HG03520 (cell line): ENCODE measurements around the gene STYXL1.
"Not testable (repeated sequence)": the region's sequence is repeated elsewhere in the genome, so short reads cannot be mapped to it uniquely, and the experiment has no call there.

ENCODE experiments used
- ATAC-seq: cut with Tn5 transposase; IDR thresholded peaks from one replicate; pipeline ENCODE4 v1.9.1; 2021; ENCODE audit warnings: mild to moderate bottlenecking, moderate library complexity; ENCODE audit not compliant: unreplicated experiment

STYXL1 gene

DNA sequence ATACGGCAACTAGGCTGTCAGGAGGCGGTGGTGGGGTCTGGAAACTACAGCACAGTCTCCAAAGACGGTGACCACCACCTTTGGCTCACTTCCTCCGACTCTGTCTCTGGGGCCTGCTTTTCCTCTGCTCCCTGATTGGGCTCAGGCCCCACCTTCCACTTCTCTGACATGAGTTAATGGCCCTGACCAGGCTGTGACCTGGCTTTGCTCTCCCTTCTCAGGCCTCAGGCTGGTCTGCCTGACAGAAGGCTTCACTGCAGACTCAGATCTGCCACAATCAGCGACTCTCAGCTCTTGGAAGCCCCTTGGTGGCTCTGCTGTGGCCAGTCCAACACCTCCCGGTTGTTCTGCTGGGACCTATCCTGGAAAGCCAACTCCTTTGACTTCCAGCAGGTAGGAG, 7.7 kb downstream of the STYXL1 start:
- ATAC-seq: no peak

DNA sequence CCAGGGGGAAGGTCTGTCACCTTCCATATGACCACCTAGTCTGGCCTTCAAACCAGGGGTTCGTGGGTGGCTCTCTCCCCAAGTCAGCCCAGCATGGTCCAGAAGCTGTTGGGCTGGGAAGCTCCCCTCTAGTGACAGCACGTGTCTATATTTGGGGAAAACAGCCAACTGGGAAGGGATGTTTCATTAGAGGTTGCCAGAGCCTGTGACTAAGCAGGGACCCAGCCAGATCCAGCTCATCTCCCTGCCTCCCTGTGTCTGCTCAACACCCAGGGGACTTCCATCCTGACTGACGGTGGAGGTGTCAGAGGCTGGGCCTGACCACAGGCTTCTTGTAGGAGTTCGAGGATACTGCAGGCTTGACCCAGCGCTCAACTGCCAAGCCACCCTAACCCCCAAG, 10.5 kb downstream of the STYXL1 start:
- no peak for ATAC-seq

GRCh38 chr7:76031964-76032363, 15.8 kb downstream of the STYXL1 start:
- no peak for ATAC-seq

- ATAC-seq: not testable (repeated sequence)
These were observed 18.1 kb downstream of the STYXL1 start for GRCh38 chr7:76029682-76030081.

- no peak for ATAC-seq
These were observed 24.8 kb downstream of the STYXL1 start for GRCh38 chr7:76023002-76023401.

- no peak for ATAC-seq
These were observed 25.6 kb downstream of the STYXL1 start for GRCh38 chr7:76022026-76022780.

- no peak for ATAC-seq
These were observed 27.6 kb downstream of the STYXL1 start for GRCh38 chr7:76020031-76020714.

- not testable (repeated sequence) for ATAC-seq
These were observed 29.3 kb downstream of the STYXL1 start for GRCh38 chr7:76018520-76018919.

DNA sequence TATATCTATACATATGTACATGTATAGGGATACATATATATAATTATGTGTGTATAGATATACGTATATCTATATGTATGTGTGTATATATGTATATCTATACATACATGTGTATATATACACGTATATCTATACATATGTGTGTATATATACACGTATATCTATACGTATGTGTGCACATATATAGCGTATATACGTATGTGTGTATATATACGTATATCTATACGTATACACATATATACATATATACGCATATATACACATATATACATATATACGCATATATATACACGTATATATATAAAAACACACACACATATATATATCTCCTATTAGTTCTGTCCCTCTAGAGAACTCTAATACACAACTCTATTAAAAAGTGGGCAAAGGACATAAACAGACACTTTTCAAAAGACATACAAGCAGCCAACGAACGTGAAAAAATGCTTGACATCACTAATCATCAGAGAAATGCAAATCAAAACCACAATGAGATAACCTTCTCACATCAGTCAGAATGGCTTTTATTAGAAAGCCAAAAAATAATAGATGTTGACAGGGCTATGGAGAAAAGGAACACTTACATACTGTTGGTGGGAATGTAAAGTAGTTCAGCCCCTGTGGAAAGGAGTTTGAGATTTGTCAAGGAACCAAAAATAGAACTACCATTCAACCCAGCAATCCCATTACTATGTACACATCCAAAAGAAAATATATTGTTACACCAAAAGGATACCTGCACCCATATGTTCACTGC, 31.4 kb downstream of the STYXL1 start:
- ATAC-seq: no peak

GRCh38 chr7:76011442-76011861, 36.3 kb downstream of the STYXL1 start:
- no peak for ATAC-seq

- no peak for ATAC-seq
These were observed 37.9 kb downstream of the STYXL1 start for GRCh38 chr7:76009672-76010600.

- ATAC-seq: no peak
These were observed 39.6 kb downstream of the STYXL1 start for GRCh38 chr7:76008156-76008687.

DNA sequence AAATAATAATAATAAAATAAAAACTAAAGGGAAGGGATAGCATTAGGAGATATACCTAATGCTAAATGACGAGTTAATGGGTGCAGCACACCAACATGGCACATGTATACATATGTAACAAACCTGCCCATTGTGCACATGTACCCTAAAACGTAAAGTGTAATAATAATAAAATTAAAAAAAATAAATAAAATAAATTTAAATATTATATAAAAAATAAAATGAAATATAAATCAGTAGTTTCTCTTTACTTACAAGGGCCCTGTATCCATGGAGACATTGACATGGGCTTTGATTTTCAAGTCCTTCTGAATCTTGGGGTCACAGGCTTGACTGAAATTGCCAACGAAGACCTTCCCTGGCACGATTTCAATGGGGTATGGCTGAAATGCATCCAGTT, 42.8 kb downstream of the STYXL1 start:
- not testable (repeated sequence) for ATAC-seq

GRCh38 chr7:76003351-76003750, 44.4 kb downstream of the STYXL1 start:
- ATAC-seq: no peak

GRCh38 chr7:76002822-76003221, 45.0 kb downstream of the STYXL1 start:
- ATAC-seq: no peak

DNA sequence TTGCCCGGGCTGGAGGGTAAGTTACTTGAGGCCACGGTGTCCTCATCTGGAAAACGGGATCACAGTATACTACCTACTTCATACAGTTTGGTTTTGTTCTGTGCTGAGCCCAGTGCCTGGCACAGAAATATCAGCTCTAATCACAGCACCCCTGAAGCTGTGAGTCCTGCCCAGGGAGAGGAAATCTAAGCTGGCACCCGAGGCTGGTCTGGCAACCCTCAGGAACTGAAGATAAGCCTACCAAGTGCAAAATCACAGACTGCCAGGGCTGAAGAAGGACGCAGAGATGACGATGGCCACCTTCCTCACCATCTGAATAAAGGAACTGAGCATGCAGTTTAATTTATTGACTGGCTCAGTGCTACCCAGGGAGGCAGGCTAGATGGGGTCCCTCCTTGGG, 45.7 kb downstream of the STYXL1 start:
- ATAC-seq: no peak

DNA sequence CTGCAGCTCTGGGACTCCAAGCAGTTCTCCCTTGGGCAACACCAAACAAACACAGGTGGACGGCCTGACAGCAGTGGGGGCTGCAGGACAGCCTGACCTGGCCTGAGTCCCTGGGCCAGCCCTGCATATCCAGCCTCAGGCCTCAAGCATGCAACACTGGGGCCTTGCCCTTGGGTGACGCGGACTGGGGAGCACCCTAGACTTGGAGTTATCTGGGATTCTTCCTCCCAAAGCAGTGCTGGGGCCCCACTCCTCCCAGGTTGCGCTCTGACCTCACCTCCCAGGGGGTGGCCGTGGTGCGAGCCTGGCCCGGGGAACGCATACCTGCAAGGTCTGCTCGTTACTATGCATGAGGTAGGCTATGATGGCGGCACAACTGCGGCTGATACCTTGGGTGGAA, 47.2 kb downstream of the STYXL1 start:
- no peak for ATAC-seq

DNA sequence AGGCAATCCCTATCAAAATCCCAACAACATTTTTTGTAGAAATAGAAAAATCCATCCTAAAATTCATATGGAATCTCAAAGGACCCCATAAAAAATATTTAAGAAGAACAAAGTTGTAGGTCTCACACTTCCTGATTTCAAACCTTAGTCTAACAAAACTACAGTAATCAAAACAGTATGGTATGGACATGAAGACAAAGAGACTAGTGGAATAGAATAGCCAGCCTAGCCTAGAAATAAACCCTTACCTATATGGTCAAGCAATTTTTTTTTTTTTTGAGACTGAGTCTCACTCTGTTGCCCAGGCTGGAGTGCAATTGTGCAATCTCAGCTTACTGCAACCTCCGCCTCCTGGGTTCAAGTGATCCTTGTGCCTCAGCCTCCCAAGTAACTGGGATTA, 49.8 kb downstream of the STYXL1 start:
- ATAC-seq: no peak

DNA sequence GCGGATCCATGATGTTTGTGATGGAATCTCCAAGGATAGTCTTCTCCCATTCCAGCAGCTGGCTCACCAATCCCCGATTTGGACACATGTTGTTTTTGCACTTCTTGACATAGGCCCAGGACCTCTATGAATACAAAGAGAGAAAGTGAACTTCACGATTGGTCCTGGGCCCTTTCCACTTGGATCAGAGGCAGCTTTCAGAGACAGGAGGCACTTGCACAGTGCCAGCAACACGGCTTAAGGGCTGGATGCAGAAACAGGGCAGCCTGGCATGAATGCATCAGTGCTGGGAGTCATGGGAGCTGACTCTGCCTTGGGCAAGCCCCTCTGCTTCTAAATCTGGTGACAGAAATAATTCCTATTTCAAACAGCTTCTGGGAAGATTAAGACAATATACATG, 51.3 kb downstream of the STYXL1 start:
- no peak for ATAC-seq

- no peak for ATAC-seq
These were observed 51.8 kb downstream of the STYXL1 start for GRCh38 chr7:75995996-75996395.
